GM23338 (cell line): ENCODE measurements around the gene ITGB3. TPM values are rescaled to one million over a fixed set of nuclear protein-coding genes. Genes with fewer than 3 reads are reported as not detected.
A peak's percentile ranks its signal among the peaks of the same experiment; 100 is the strongest.

Experiments
- ATAC-seq: fragments of 200-7000 bp; cut with Tn5 transposase; 3 replicates; pipeline ENCODE4 v1.9.1; 2020
- DNase-seq: peaks from one replicate; pipeline ENCODE4 v3.0.0-alpha.2; 2015; ENCODE audit warnings: low spot score
- H2AFZ ChIP-seq: fragments of 200-600 bp; sonication (generic); 2 replicates; pipeline ENCODE4 v1.8.0; 2016; ENCODE audit warnings: antibody characterized with exemption, mild to moderate bottlenecking, moderate library complexity
- H3F3A ChIP-seq: fragments of 200-600 bp; sonication (generic); replicated peaks from 2 replicates; pipeline ENCODE4 v1.8.0; 2017; ENCODE audit warnings: antibody characterized with exemption, mixed run types, low read depth
- H3K27ac ChIP-seq: fragments of 200-600 bp; sonication (generic); 2 replicates; pipeline ENCODE4 v1.6.1; 2016; ENCODE audit warnings: low read depth
- H3K27me3 ChIP-seq: fragments of 200-600 bp; sonication (generic); 2 replicates; pipeline ENCODE4 v1.8.0; 2016; ENCODE audit warnings: mild to moderate bottlenecking, mixed run types, moderate library complexity; ENCODE audit not compliant: insufficient read depth
- H3K36me3 ChIP-seq: fragments of 200-600 bp; sonication (generic); 2 replicates; pipeline ENCODE4 v1.8.0; 2016; ENCODE audit warnings: mild to moderate bottlenecking; ENCODE audit not compliant: insufficient read depth
- H3K4me1 ChIP-seq: fragments of 200-600 bp; sonication (generic); 2 replicates; pipeline ENCODE4 v1.8.0; 2016; ENCODE audit warnings: mild to moderate bottlenecking, moderate library complexity; ENCODE audit not compliant: insufficient read depth
- H3K4me2 ChIP-seq: fragments of 200-600 bp; sonication (generic); 2 replicates; pipeline ENCODE4 v1.7.1; 2017; ENCODE audit warnings: mixed run types
- H3K4me3 ChIP-seq: fragments of 200-600 bp; sonication (generic); 2 replicates; pipeline ENCODE4 v1.6.1; 2016; ENCODE audit warnings: mixed run types
- H3K79me2 ChIP-seq: fragments of 200-600 bp; sonication (generic); replicated peaks from 2 replicates; pipeline ENCODE4 v1.8.0; 2017; ENCODE audit warnings: mild to moderate bottlenecking; ENCODE audit not compliant: insufficient read depth
- H3K9me2 ChIP-seq: fragments of 200-600 bp; sonication (generic); 2 replicates; pipeline ENCODE4 v1.8.0; 2017; ENCODE audit not compliant: insufficient read depth
- H4K20me1 ChIP-seq: fragments of 200-600 bp; sonication (generic); replicated peaks from 2 replicates; pipeline ENCODE4 v1.8.0; 2017; ENCODE audit warnings: mild to moderate bottlenecking; ENCODE audit not compliant: insufficient read depth
- H3K27ac Mint-ChIP-seq: 2 replicates; pipeline ENCODE4 v1.8.0; 2020; ENCODE audit warnings: inconsistent platforms, mild to moderate bottlenecking, moderate library complexity, mixed read lengths
- H3K27me3 Mint-ChIP-seq: 3 replicates; pipeline ENCODE4 v1.8.0; 2022; ENCODE audit warnings: low read depth, mild to moderate bottlenecking, moderate library complexity, mixed read lengths, inconsistent platforms; ENCODE audit not compliant: insufficient read depth, poor library complexity
- H3K36me3 Mint-ChIP-seq: 3 replicates; pipeline ENCODE4 v1.8.0; 2021; ENCODE audit warnings: low read depth, mild to moderate bottlenecking, inconsistent platforms, moderate library complexity, mixed read lengths
- H3K4me1 Mint-ChIP-seq: 3 replicates; pipeline ENCODE4 v1.8.0; 2020; ENCODE audit warnings: mild to moderate bottlenecking, inconsistent platforms, mixed read lengths
- H3K4me3 Mint-ChIP-seq: 3 replicates; pipeline ENCODE4 v1.8.0; 2021; ENCODE audit warnings: moderate library complexity, mild to moderate bottlenecking, inconsistent platforms, mixed read lengths
- H3K9me3 Mint-ChIP-seq: 3 replicates; pipeline ENCODE4 v1.8.0; 2020; ENCODE audit warnings: moderate library complexity, mild to moderate bottlenecking, inconsistent platforms, mixed read lengths
- EZH2 ChIP-seq: fragments of 200-600 bp; sonication (generic); IDR thresholded peaks from one replicate; pipeline ENCODE4 v1.8.0; 2017; ENCODE audit warnings: antibody characterized with exemption, mild to moderate bottlenecking, low read depth; ENCODE audit not compliant: unreplicated experiment
- EZH2phosphoT487 ChIP-seq: fragments of 200-600 bp; sonication (generic); IDR thresholded peaks from one replicate; pipeline ENCODE4 v1.8.1; 2018; ENCODE audit warnings: antibody characterized with exemption; ENCODE audit not compliant: unreplicated experiment
- JUNB ChIP-seq: IDR thresholded peaks from one replicate; pipeline ENCODE4 v1.6.1; 2016; ENCODE audit warnings: antibody characterized with exemption; ENCODE audit not compliant: unreplicated experiment
- STAT1 ChIP-seq: IDR thresholded peaks from one replicate; pipeline ENCODE4 v1.6.1; 2016; ENCODE audit warnings: antibody characterized with exemption; ENCODE audit not compliant: unreplicated experiment
- ZNF114 ChIP-seq: fragments of 250-450 bp; sonication (Bioruptor Pico); IDR thresholded peaks from 2 replicates; pipeline ENCODE4 v1.5.0; 2020; ENCODE audit warnings: mild to moderate bottlenecking, moderate library complexity
- ZNF331 ChIP-seq: fragments of 250-450 bp; sonication (Bioruptor Pico); IDR thresholded peaks from 2 replicates; pipeline ENCODE4 v1.5.0; 2020; ENCODE audit warnings: low read depth, mild to moderate bottlenecking, moderate library complexity
- polyA plus RNA-seq: library from polyadenylated mRNA; unstranded; fragments of >200 nt; fragmentation: Nextera tagmentation; extraction: Ambion mirVana; gene quantifications from 2 replicates; pipeline ENCODE4 v1.2.1, GENCODE V29; 2016
- total RNA-seq: library from RNA; depleted of rRNA; stranded (reverse); fragments of >200 nt; shearing (Covaris generic); gene quantifications from 2 replicates; pipeline ENCODE4 v1.2.3, GENCODE V29; 2014
- TF ChIP-seq, protein P1 (sequence below): fragments of 250-450 bp; sonication (Bioruptor Pico); IDR thresholded peaks from 2 replicates; pipeline ENCODE4 v1.5.0; 2020; ENCODE audit warnings: mild to moderate bottlenecking, moderate library complexity
- TF ChIP-seq, protein P2 (sequence below), 2 experiments: fragments of 200-600 bp in 1 of 2; sonication (generic) in 1 of 2; conservative IDR thresholded peaks; 2 replicates each; pipeline versions ENCODE4 v1.5.1 to v1.6.1; 2016 to 2017; ENCODE audit warnings: antibody characterized with exemption in 2 of 2, low read depth in 2 of 2, mild to moderate bottlenecking in 2 of 2, moderate library complexity in 1 of 2

The ITGB3 gene
- total and polyA plus RNA-seq, 2 experiments from 2014 or later, result 0.52 TPM; not detected in 1

DNA sequence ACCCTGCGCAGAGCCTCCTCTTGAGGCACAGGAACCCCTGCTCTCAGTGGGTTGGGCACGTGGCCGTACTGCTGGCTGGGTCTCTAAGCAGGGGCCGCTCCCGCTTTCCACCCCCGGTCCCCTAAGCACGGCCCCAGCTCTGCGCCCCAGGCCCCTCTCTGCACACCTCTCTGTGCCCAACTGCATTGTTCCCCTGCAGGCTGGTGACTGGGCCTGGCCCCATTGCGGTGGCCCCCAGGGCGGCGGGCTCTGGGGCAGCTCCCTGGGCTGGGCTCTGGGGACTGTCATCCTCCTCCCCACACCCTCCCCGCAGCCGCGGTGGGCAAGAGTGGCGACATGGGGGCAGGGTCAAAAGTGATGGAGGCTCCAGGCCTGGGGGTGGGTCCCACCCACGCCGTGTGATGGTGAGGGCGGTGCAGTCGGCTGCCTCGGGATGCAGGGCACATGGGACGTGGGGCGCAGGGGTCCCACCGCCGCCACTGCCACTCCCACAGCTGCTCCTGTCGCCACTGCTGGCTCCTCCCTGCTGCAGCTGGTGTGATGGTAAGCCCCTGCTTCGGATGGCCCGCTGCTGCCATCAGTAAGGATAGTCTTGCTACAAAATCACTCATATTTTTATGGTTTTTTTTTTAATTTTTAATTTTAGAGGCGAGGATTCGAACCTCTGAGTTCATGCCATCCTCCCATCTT is 15.2 kb upstream of the ITGB3 start (continued):
- TF ChIP-seq, protein P1, sequence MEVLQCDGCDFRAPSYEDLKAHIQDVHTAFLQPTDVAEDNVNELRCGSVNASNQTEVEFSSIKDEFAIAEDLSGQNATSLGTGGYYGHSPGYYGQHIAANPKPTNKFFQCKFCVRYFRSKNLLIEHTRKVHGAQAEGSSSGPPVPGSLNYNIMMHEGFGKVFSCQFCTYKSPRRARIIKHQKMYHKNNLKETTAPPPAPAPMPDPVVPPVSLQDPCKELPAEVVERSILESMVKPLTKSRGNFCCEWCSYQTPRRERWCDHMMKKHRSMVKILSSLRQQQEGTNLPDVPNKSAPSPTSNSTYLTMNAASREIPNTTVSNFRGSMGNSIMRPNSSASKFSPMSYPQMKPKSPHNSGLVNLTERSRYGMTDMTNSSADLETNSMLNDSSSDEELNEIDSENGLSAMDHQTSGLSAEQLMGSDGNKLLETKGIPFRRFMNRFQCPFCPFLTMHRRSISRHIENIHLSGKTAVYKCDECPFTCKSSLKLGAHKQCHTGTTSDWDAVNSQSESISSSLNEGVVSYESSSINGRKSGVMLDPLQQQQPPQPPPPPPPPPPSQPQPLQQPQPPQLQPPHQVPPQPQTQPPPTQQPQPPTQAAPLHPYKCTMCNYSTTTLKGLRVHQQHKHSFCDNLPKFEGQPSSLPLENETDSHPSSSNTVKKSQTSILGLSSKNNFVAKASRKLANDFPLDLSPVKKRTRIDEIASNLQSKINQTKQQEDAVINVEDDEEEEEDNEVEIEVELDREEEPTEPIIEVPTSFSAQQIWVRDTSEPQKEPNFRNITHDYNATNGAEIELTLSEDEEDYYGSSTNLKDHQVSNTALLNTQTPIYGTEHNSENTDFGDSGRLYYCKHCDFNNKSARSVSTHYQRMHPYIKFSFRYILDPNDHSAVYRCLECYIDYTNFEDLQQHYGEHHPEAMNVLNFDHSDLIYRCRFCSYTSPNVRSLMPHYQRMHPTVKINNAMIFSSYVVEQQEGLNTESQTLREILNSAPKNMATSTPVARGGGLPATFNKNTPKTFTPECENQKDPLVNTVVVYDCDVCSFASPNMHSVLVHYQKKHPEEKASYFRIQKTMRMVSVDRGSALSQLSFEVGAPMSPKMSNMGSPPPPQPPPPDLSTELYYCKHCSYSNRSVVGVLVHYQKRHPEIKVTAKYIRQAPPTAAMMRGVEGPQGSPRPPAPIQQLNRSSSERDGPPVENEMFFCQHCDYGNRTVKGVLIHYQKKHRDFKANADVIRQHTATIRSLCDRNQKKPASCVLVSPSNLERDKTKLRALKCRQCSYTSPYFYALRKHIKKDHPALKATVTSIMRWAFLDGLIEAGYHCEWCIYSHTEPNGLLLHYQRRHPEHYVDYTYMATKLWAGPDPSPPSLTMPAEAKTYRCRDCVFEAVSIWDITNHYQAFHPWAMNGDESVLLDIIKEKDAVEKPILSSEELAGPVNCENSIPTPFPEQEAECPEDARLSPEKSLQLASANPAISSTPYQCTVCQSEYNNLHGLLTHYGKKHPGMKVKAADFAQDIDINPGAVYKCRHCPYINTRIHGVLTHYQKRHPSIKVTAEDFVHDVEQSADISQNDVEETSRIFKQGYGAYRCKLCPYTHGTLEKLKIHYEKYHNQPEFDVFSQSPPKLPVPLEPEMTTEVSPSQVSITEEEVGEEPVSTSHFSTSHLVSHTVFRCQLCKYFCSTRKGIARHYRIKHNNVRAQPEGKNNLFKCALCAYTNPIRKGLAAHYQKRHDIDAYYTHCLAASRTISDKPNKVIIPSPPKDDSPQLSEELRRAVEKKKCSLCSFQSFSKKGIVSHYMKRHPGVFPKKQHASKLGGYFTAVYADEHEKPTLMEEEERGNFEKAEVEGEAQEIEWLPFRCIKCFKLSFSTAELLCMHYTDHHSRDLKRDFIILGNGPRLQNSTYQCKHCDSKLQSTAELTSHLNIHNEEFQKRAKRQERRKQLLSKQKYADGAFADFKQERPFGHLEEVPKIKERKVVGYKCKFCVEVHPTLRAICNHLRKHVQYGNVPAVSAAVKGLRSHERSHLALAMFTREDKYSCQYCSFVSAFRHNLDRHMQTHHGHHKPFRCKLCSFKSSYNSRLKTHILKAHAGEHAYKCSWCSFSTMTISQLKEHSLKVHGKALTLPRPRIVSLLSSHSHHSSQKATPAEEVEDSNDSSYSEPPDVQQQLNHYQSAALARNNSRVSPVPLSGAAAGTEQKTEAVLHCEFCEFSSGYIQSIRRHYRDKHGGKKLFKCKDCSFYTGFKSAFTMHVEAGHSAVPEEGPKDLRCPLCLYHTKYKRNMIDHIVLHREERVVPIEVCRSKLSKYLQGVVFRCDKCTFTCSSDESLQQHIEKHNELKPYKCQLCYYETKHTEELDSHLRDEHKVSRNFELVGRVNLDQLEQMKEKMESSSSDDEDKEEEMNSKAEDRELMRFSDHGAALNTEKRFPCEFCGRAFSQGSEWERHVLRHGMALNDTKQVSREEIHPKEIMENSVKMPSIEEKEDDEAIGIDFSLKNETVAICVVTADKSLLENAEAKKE (CRISPR knock-in tag), result no peak
- TF ChIP-seq EZH2 (no peak), ZNF331 (CRISPR knock-in tag) (no peak), JUNB (no peak)
- TF ChIP-seq, protein P2, sequence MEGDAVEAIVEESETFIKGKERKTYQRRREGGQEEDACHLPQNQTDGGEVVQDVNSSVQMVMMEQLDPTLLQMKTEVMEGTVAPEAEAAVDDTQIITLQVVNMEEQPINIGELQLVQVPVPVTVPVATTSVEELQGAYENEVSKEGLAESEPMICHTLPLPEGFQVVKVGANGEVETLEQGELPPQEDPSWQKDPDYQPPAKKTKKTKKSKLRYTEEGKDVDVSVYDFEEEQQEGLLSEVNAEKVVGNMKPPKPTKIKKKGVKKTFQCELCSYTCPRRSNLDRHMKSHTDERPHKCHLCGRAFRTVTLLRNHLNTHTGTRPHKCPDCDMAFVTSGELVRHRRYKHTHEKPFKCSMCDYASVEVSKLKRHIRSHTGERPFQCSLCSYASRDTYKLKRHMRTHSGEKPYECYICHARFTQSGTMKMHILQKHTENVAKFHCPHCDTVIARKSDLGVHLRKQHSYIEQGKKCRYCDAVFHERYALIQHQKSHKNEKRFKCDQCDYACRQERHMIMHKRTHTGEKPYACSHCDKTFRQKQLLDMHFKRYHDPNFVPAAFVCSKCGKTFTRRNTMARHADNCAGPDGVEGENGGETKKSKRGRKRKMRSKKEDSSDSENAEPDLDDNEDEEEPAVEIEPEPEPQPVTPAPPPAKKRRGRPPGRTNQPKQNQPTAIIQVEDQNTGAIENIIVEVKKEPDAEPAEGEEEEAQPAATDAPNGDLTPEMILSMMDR (conservative IDR thresholded peaks at IDR 0.05; ENCODE audit: low read depth in 2 of 2), result no peak

DNA sequence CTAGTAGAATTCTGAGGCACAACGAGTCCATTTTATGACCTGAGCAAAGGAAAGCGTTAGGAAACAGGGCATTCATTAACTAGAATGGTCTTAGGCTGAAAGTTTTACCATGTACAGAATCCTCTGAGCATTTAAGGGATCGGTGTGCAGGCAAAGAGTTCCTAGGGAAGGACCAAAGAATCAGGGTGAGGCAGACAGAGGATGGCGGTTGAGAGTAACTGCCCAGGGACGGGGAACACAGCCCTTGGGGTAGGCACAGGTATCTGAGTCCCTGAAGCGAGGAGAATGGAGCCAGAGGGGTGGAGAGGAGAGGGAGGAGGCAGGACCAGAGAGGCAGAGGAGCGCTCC is 14.0 kb upstream of the ITGB3 start:
- Histone ChIP-seq H3K4me2 (no peak overlapping the region), H3K36me3 (no peaks in the 10 kb centered on the region), H3K79me2 (no peaks in the 10 kb centered on the region), H3K9me2 (no peaks in the 10 kb centered on the region), H4K20me1 (no peaks in the 10 kb centered on the region), H3K4me3 (no peak overlapping the region), H3K27ac (no peak overlapping the region), H3K27me3 (no peaks in the 10 kb centered on the region), H2AFZ (peak overlapping the region; percentile 47), H3K4me1 (no peaks in the 10 kb centered on the region), H3F3A (no peaks in the 10 kb centered on the region)
- no peak for DNase-seq
- H3K27me3 Mint-ChIP-seq, result peaks cover 4% of the 10 kb centered on the region
- no peaks in the 10 kb centered on the region for H3K36me3 Mint-ChIP-seq
- no peak overlapping the region for H3K4me3 Mint-ChIP-seq
- peak; percentile 39; the same call in 2 of the 3 replicates for ATAC-seq
- H3K4me1 Mint-ChIP-seq, result no peaks in the 10 kb centered on the region
- peaks cover 3% of the 10 kb centered on the region; the same call in 1 of the 3 replicates for H3K9me3 Mint-ChIP-seq
- no peak overlapping the region for H3K27ac Mint-ChIP-seq
- TF ChIP-seq ZNF331 (CRISPR knock-in tag) (no peak), ZNF114 (CRISPR knock-in tag) (no peak), JUNB (no peak), EZH2phosphoT487 (no peak), STAT1 (no peak)
